Ureter (tissue), 1 donor: ENCODE measurements around the gene CLCN3. TPM values are rescaled to one million over a fixed set of nuclear protein-coding genes. Genes with fewer than 3 reads are reported as not detected.
"Not testable (repeated sequence)": the region's sequence is repeated elsewhere in the genome, so short reads cannot be mapped to it uniquely, and the experiment has no call there.

Experiments used
- DNase-seq: peaks from one replicate; pipeline ENCODE4 v3.0.0-alpha.2; 2020; ENCODE audit warnings: low spot score
- total RNA-seq: library from RNA; stranded (reverse); gene quantifications from one replicate; pipeline ENCODE4 v1.2.4, GENCODE V29; 2023
- donor health status: DM: yes; HTN: yes; CAD: no.

The CLCN3 gene
- 79.2 TPM for total RNA-seq

- peak; percentile 99 for DNase-seq
These were observed at the start of gene CLCN3 for GRCh38 chr4:169619958-169620879. Gene CLCN3 (plus strand): TSS chr4:169620578. CDS start chr4:169635929, 15,351 bp downstream.

- DNase-seq, result not testable (repeated sequence)
These were observed 49.4 kb upstream of the CLCN3 start for GRCh38 chr4:169571012-169571411.

DNA sequence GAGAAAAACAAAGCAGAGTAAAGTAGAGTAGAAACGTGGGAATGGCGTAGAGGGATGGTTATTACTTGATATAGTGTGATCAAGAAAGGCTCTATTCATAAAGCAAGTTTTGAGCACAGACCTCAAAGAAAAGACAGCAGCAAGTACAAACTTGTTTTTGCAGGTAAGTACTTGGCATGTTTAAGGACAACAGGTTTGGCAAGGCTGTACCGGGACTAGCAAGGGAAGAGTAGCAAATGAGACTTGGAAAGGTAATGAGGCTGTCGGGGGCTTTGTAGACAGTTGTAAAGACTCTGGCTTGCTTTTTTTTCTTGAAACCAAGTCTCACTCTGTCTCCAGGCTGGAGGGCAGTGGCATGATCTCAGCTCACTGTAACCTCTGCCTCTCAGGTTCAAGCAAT lies 48.9 kb upstream of the CLCN3 start:
- DNase-seq, result no peak

- DNase-seq, result no peak
These were observed 46.5 kb upstream of the CLCN3 start for GRCh38 chr4:169573889-169574288.

DNA sequence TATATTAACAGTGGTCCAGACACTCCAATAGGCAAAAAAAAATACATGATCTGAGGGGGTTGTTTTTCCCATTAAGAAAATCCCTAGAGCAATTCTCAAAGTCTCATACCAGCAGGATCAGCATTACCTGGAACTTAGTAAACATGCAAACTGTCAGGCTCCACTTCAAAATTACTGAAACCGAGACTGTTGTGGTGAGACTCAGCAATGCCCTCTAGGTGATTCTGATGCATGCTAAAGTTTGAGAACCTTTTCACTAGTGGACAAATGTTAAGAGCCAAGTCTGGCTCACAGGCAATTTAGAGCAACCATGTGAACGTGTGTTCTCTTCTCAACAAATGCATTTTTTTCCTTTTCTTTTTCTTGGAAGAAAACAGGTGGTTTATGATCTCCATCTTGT lies 38.2 kb upstream of the CLCN3 start:
- DNase-seq, result no peak

GRCh38 chr4:169582706-169583105 lies 37.7 kb upstream of the CLCN3 start:
- DNase-seq, result no peak

DNA sequence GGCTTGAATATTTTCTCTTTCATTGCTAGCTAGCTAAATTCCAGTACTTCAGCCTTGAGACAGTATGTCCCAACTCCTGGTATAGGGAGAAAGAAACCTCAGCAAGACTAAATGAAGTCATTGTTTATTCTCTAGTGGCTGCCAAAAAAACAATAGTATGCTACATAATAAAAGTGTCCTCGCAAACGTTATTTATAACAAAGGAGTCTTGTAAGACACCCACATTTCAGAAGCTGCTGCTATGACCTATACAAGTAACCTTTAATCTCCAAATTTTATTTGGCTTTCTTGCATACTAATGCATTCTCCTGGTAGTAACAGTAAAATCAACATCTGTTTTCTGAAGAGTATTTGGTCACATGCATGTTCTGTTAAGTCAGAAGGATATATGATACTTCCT lies 36.8 kb upstream of the CLCN3 start:
- DNase-seq, result no peak

DNA sequence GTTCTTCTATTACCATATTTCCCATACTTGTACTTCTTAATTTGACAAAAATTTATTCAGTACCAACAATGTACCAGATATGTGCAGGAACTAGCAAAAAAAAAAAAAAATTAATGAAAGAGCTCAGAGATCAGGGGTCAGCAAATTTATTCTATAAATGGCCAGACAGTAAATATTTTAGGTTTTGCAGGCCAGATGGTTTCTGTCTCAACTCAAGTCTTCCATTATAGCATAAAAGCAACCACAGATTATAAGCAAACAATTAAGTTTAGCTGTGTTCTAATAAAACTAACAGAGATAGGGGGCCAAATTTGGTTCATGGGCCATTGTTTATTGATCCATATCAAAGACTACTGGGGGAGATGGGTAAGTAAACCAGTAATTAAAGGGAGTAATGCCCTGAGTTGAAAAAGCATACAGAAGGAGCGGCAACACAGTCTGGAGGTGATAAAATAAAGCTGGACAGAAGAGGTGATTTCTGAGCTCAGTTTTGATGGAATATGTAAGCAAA lies 27.3 kb upstream of the CLCN3 start:
- no peak for DNase-seq

GRCh38 chr4:169594560-169595195 lies 25.7 kb upstream of the CLCN3 start:
- no peak for DNase-seq

GRCh38 chr4:169601016-169601771 lies 19.2 kb upstream of the CLCN3 start:
- DNase-seq, result no peak

GRCh38 chr4:169603312-169603711 lies 17.1 kb upstream of the CLCN3 start:
- no peak for DNase-seq

DNA sequence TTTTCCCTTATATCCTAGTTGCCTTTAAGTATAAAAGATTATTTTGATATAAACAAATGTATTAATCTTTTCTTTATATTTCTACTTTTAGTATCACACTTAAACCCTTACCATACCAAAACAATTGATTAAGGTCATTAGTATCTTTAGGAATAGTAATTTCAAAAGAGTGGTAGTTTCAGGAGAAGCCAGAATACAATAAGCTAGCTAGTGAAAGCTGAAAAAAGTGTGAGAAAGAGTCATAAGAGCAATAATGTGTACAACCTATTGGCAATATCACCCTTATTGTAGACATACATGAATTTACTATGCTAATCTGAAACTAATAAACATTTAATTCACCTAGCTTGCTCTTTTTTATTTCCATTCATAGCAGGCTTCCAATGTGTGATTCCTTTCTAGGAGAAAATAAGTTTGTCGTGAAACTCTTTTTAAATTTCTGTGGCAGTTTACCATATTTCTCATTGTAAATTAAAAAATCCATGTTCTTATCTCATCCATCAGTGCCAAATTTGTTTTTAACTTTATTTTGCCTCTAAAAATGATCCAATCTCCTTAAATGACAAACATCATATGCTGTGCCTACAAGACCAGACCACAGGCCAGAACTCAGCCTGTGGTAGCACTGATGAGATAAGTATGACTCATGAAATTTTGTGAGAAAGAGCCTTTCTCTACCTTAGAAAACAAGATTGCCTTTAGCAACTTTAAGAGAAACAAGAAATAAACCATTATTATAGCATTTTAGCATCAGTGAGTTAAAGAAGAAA lies 16.1 kb upstream of the CLCN3 start:
- no peak for DNase-seq

DNA sequence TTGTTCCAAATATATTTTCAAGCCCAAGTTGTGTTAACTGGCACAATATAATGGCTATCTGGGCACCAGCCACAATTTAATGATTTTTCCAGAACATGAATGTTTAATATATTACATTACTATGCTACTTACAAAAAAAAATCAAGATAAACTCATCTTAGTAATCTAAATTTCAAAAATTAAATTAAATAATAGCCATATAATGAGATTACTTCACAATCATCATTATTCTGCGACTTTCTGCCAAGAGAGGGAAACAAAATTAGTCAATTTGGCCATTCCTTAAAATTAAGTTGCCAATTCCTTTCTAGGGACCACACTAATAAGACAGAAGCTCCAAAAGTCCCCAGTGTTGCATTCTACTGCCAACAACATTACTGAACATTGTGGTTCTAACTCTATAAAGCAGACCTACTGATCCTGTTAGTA lies 15.5 kb upstream of the CLCN3 start:
- no peak for DNase-seq

- DNase-seq, result no peak
These were observed 9.2 kb upstream of the CLCN3 start for GRCh38 chr4:169611157-169611556.

DNA sequence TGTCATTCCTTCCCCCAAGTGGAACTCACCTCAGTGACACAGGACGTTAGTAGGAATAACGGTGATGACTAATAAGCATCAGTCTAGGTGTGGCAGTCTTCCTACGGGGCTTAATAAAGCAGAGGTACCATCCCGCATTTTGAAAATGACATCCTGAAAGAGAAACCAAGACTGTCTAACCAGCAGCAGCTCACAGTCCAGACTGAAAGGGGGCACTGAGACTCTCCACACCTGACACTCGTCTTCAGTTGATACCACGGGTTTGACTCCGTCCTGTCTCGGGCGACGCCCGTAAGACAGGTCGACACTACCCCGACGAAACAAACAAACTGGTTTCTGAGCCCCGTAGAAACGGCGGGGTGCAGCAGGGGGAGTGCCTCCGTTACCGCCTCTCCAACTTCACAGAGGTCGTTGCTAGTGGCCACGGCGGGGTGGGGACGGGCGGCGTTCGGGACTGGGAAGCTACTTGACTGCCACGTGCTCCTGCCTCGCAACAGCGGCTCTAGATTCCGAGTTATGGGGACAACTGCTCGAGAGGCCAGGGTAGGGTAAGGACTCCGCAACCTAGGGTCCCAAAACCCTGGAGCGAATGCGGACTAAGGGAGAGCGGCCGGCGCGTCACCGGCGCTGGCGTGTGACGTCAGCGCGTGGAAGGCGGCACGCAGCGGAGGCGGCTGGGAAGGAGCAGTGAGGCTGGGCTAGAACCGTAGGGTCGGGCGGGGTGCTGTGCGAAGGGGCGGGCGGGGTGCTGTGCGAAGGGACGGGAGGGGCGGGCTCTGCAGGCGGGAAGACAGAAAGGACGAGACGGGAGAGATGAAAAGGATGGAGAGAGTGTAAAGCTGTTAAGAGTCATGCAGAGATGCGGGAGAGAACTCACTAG lies 8.1 kb upstream of the CLCN3 start, which contains the start of gene NEK1:
NEK1 (minus strand) TSS at position 593 of the 880 bp plus-strand sequence. CDS start 9,953 bp downstream, outside the sequence.
- peak; percentile 86 for DNase-seq

DNA sequence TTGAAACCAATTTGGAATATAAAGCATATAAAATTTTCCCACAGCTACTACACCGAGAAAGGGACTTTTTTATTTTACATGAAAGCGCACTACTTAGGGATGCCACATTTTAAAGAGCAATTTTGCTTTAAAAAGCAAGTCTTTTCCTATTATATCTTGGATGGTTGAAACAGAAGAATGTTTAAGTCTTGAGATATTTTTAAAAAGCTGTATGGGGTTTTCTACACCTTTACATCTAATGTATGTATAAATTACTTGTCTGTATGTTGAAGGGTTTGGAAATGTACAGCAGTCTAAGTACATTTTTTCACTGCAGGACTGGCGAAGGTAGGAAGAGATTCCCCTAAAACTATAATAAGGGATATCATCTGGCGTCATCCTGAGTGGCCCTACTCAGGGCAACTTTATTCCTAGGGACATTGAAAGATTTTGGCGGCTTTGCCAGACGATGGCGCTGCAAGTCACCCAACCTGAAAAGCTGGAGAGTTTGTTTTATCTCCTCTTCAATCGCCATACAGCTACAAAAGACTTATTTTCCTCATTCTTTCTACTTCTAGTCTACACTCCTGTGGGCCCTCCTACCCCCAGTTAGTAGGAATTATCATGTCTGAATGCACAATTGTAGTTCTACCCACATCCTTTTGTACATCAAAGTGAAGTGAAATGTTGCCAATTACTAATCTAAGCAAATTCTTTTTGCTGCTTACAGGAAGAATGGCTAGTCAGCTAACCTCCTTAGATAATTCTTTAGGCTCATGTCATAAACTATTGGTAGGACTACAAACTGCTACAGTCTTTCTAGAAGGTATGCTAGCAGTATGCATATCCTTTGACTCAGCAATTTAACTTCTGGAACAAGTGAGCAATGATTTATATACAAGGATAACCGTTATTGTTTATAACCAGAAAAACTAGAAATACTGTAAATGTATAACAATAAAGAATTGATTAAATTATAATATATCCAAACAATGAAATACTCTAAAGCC lies 7.2 kb upstream of the CLCN3 start:
- peak; percentile 79 for DNase-seq

GRCh38 chr4:169615467-169616106 lies 4.8 kb upstream of the CLCN3 start:
- no peak for DNase-seq

- no peak for DNase-seq
These were observed 3.5 kb upstream of the CLCN3 start for GRCh38 chr4:169616846-169617245.
